Gastrocnemius medialis (tissue), 4 donors: ENCODE results near the gene B4GALNT2. TPM values are rescaled to one million over a fixed set of nuclear protein-coding genes. Genes with fewer than 3 reads are reported as not detected.

Source experiments
- ATAC-seq, 2 donors: fragments of 150-250 bp; one replicate each; pipeline ENCODE4 v1.9.1; 2016
- DNase-seq, 2 donors: peaks; one replicate each; pipeline ENCODE4 v3.0.0-alpha.2; 2019
- H3K27ac ChIP-seq, 4 donors: fragments of 200-600 bp; sonication (generic); 1 replicate in 1 of 4; 2 replicates in 3 of 4; pipeline ENCODE4 v1.5.1; 2016 to 2018; ENCODE audit warnings: mild to moderate bottlenecking in 2 of 4, moderate library complexity in 1 of 4
- H3K27me3 ChIP-seq, 3 donors: fragments of 200-600 bp; sonication (generic) in 2 of 3; 1 replicate in 1 of 3; 2 replicates in 2 of 3; pipeline versions ENCODE4 v1.5.1 to v1.6.0; 2016 to 2019; ENCODE audit warnings: mild to moderate bottlenecking in 1 of 3, moderate library complexity in 1 of 3
- H3K36me3 ChIP-seq, 2 donors: fragments of 200-600 bp; sonication (generic) in 1 of 2; one replicate each; pipeline ENCODE4 v1.5.1; 2017 to 2018
- H3K4me1 ChIP-seq, 2 donors: fragments of 200-600 bp; sonication (generic) in 1 of 2; one replicate each; pipeline ENCODE4 v1.5.1; 2016 to 2017; ENCODE audit warnings: mild to moderate bottlenecking in 2 of 2
- H3K4me3 ChIP-seq, 4 donors: fragments of 200-600 bp; sonication (generic) in 3 of 4; 1 replicate in 1 of 4; 2 replicates in 3 of 4; pipeline ENCODE4 v1.5.1; 2016 to 2019; ENCODE audit warnings: mild to moderate bottlenecking in 2 of 4
- H3K9me3 ChIP-seq, 3 donors: fragments of 200-600 bp; sonication (generic) in 2 of 3; 1 replicate in 1 of 3; 2 replicates in 2 of 3; pipeline ENCODE4 v1.5.1; 2016 to 2019
- CTCF ChIP-seq, 5 experiments: fragments of 450-650 bp in 3 of 5; fragments of 200-600 bp in 2 of 5; sonication (generic) in 2 of 5; IDR thresholded peaks in 4 of 5; conservative IDR thresholded peaks in 1 of 5; 1 replicate in 4 of 5; 2 replicates in 1 of 5; pipeline ENCODE4 v1.5.1; 2016 to 2019; ENCODE audit warnings: antibody characterized with exemption in 5 of 5, mild to moderate bottlenecking in 3 of 5, moderate library complexity in 3 of 5
- POLR2A ChIP-seq, 2 donors: fragments of 450-650 bp; IDR thresholded peaks; one replicate each; pipeline ENCODE4 v1.6.1; 2017; ENCODE audit warnings: antibody characterized with exemption in 2 of 2, mild to moderate bottlenecking in 2 of 2, moderate library complexity in 2 of 2
- in situ Hi-C, 4 donors: fragments of 200-750 bp; cut with MboI; loops; one replicate each; pipeline versions ENCODE4 v1.15.0 to v1.8.0; 2017; ENCODE audit warnings: low sequenced_read_pairs in 4 of 4
- intact Hi-C: fragments of 100-400 bp; cut with DNase I; formaldehyde crosslinking; loops from one replicate; pipeline ENCODE4 v1.15.1; 2023; ENCODE audit warnings: low total_unique reads
- total RNA-seq, 4 donors: library from RNA; depleted of rRNA; stranded (reverse); fragments of >200 nt; gene quantifications; one replicate each; pipeline versions ENCODE4 v1.1.0 to v1.2.3, GENCODE V29; 2016

Gene B4GALNT2
- total RNA-seq, 4 donors from 2014 or later, result 0.22 TPM; not detected in 3

DNA sequence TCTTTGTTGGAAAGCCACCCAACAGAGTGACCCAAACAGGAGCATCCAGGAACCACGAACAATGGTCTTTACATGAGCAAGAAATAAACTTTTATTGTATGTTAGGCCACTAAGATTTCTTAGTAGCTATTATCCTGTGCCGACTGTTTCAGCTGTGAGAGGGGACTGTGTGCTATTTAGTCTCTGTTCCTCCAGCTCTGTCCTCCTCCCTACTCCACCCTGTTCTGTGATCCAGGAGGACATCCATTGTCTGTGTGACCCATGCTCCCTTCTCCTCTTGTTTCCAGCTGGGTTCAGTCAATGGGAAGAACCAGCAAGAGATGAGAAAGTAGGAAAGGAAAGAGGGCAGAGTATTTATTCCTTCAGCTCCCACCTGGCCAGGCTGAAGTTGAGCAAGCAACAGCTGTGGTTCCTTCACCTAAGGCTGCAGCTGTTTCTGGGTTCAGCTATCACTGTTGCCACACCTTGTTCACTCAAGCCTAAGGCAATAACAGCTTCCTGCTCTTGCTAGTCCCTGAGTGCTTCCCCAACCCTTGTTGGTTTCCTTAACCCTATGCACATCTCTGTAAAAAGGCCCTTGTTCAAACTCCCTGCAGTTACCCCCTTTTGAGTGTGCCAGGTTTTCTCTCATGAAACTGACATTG is 14.9 kb upstream of the B4GALNT2 start:
- Histone ChIP-seq H3K4me3 (no peak overlapping the region), H3K36me3 (no peaks in the 10 kb centered on the region), H3K9me3 (no peaks in the 10 kb centered on the region), H3K27me3 (peaks cover 0 to 3% (median 3%) of the 10 kb centered on the region in 3 donors), H3K4me1 (no peaks in the 10 kb centered on the region), H3K27ac (no peak overlapping the region)
- TF ChIP-seq CTCF (IDR thresholded peaks at IDR 0.05 in 4 of 5, conservative IDR thresholded peaks at IDR 0.05 in 1 of 5) (no peak), POLR2A (IDR thresholded peaks at IDR 0.05) (no peak)
- DNase-seq, result no peak
- no peak for ATAC-seq
- intact Hi-C loops (no loop called here), in situ Hi-C loops (no loop called here)

DNA sequence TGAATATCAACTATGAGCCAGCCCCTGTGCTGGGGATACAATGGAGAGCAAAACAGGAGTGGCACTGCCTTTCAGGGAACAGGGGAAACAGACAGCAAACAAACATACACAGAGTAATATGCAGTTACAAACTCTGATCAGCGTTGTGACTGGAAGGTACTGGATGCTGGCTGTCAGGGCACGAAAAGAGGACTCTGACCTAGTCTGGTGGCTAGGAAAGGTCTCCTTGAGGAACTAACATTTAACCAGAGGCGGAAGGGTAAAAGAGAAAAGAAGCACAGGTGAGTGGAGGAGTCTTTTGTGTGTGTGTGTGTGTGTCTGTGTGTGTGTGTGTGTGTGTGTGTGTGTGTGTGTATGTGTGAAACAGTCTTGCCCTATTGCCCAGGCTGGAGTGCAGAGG is 12.4 kb upstream of the B4GALNT2 start:
- H3K27me3 ChIP-seq, result peaks cover 0 to 3% (median 3%) of the 10 kb centered on the region in 3 donors
- no peak for TF ChIP-seq POLR2A (IDR thresholded peaks at IDR 0.05)
- no peak for TF ChIP-seq CTCF (IDR thresholded peaks at IDR 0.05 in 4 of 5, conservative IDR thresholded peaks at IDR 0.05 in 1 of 5)
- no peak for ATAC-seq
- no peaks in the 10 kb centered on the region for H3K36me3 ChIP-seq
- DNase-seq, result no peak
- no peak overlapping the region for H3K4me3 ChIP-seq
- intact Hi-C loops (no loop called here), in situ Hi-C loops (no loop called here)
- H3K4me1 ChIP-seq, result no peaks in the 10 kb centered on the region
- H3K9me3 ChIP-seq, result no peaks in the 10 kb centered on the region
- no peak overlapping the region for H3K27ac ChIP-seq

- no peaks in the 10 kb centered on the region for H3K9me3 ChIP-seq
- intact Hi-C loops, result no loop called here
- DNase-seq (no peak), ATAC-seq (no peak)
- no peaks in the 10 kb centered on the region for H3K36me3 ChIP-seq
- no peak overlapping the region for H3K4me3 ChIP-seq
- TF ChIP-seq CTCF (IDR thresholded peaks at IDR 0.05 in 4 of 5, conservative IDR thresholded peaks at IDR 0.05 in 1 of 5) (no peak), POLR2A (IDR thresholded peaks at IDR 0.05) (no peak)
- in situ Hi-C loops, result no loop called here
- no peak overlapping the region for H3K27ac ChIP-seq
- H3K27me3 ChIP-seq, result peaks cover 0 to 3% (median 3%) of the 10 kb centered on the region in 3 donors
- H3K4me1 ChIP-seq, result no peaks in the 10 kb centered on the region
Measured at GRCh38 chr17:49121696-49122292, 10.8 kb upstream of the B4GALNT2 start.

DNA sequence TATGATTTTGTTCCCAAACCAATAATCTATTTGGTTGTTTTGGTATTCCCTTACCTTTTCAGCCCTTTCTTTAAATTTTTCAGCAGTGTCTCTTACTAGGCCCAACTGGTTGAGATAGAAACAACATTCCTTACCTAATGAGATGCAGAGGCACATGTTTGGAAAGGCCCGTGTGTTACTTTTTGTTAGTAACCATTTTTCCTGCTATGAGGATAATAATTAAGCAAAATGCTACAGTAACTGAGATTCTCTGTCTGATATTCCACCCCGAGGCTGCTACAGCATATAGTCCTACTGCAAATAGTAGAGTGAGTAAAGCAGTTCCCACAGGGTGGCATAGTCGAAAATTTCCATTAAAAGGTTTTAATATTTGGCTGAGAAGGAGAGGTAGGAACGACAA is 10.0 kb upstream of the B4GALNT2 start:
- Histone ChIP-seq H3K9me3 (no peaks in the 10 kb centered on the region), H3K27me3 (peaks cover 0 to 6% (median 3%) of the 10 kb centered on the region in 3 donors), H3K4me1 (no peaks in the 10 kb centered on the region), H3K4me3 (no peak overlapping the region), H3K27ac (no peak overlapping the region), H3K36me3 (no peaks in the 10 kb centered on the region)
- no peak for TF ChIP-seq CTCF (IDR thresholded peaks at IDR 0.05 in 4 of 5, conservative IDR thresholded peaks at IDR 0.05 in 1 of 5)
- TF ChIP-seq POLR2A (IDR thresholded peaks at IDR 0.05), result no peak
- intact Hi-C loops (no loop called here), in situ Hi-C loops (no loop called here)
- no peak for DNase-seq
- ATAC-seq, result no peak
